Keratinocyte (primary cell): Measurements from ENCODE around the gene SDK2. TPM values are rescaled to one million over a fixed set of nuclear protein-coding genes. Genes with fewer than 3 reads are reported as not detected.

ENCODE experiments used
- DNase-seq: peaks from one replicate; pipeline ENCODE4 v3.0.0-alpha.2; 2011; ENCODE audit warnings: low read depth, missing footprints, low spot score
- FAIRE-seq: peaks from 2 replicates; lab custom pipeline; 2011; peaks lifted over from hg19 to GRCh38; lab: Jason Lieb, UNC
- H2AFZ ChIP-seq: 2 replicates; pipeline ENCODE4 v1.6.0; 2012; ENCODE audit warnings: low read length, control low read depth, inconsistent platforms; ENCODE audit not compliant: control insufficient read depth
- H3K27ac ChIP-seq: 2 replicates; pipeline ENCODE4 v1.5.1; 2011; ENCODE audit warnings: low read length; ENCODE audit not compliant: control insufficient read depth, insufficient read depth
- H3K27me3 ChIP-seq: 3 replicates; pipeline ENCODE4 v1.6.0; 2011; ENCODE audit warnings: low read length; ENCODE audit not compliant: control insufficient read depth, insufficient read depth; ENCODE audit errors: extremely low read depth
- H3K36me3 ChIP-seq, 2 experiments: 2 replicates in 1 of 2; 3 replicates in 1 of 2; pipeline ENCODE4 v1.5.1; 2011; ENCODE audit warnings: low read length in 2 of 2, mild to moderate bottlenecking in 1 of 2; ENCODE audit not compliant: control insufficient read depth in 2 of 2, insufficient read depth in 2 of 2; ENCODE audit errors: extremely low read depth in 1 of 2
- H3K4me1 ChIP-seq: 3 replicates; pipeline ENCODE4 v1.5.1; 2011; ENCODE audit warnings: low read length; ENCODE audit not compliant: control insufficient read depth, insufficient read depth; ENCODE audit errors: extremely low read depth
- H3K4me2 ChIP-seq: 3 replicates; pipeline ENCODE4 v1.6.0; 2011; ENCODE audit warnings: low read depth, low read length; ENCODE audit not compliant: control insufficient read depth, insufficient read depth; ENCODE audit errors: extremely low read depth
- H3K4me3 ChIP-seq, 3 experiments: fragments of 200-600 bp in 1 of 3; sonication (generic) in 1 of 3; 2 replicates in 2 of 3; 3 replicates in 1 of 3; pipeline ENCODE4 v1.5.1; 2011 to 2016; ENCODE audit warnings: low read length in 3 of 3, mild to moderate bottlenecking in 3 of 3, control low read depth in 2 of 3, inconsistent platforms in 1 of 3, low read depth in 1 of 3, mixed read lengths in 1 of 3, mixed run types in 1 of 3, moderate library complexity in 1 of 3; ENCODE audit not compliant: control insufficient read depth in 2 of 3, insufficient read depth in 2 of 3; ENCODE audit errors: extremely low read depth in 1 of 3
- H3K79me2 ChIP-seq: 2 replicates; pipeline ENCODE4 v1.6.0; 2012; ENCODE audit warnings: low read length; ENCODE audit not compliant: control insufficient read depth, insufficient read depth
- H3K9ac ChIP-seq: 3 replicates; pipeline ENCODE4 v1.6.0; 2011; ENCODE audit warnings: low read length; ENCODE audit not compliant: control insufficient read depth, insufficient read depth; ENCODE audit errors: extremely low read depth
- H3K9me1 ChIP-seq: 3 replicates; pipeline ENCODE4 v1.6.0; 2011; ENCODE audit warnings: low read length; ENCODE audit not compliant: control insufficient read depth, insufficient read depth; ENCODE audit errors: extremely low read depth
- H3K9me3 ChIP-seq: 2 replicates; pipeline ENCODE4 v1.5.1; 2012; ENCODE audit warnings: low read depth, low read length; ENCODE audit not compliant: control insufficient read depth
- H4K20me1 ChIP-seq: 3 replicates; pipeline ENCODE4 v1.6.0; 2011; ENCODE audit warnings: low read length; ENCODE audit not compliant: control insufficient read depth, insufficient read depth; ENCODE audit errors: extremely low read depth
- CTCF ChIP-seq, 3 experiments: IDR thresholded peaks in 1 of 3; conservative IDR thresholded peaks in 1 of 3; optimal IDR thresholded peaks in 1 of 3; 2 replicates in 2 of 3; 3 replicates in 1 of 3; pipeline versions ENCODE3 to v1.5.1; 2011; ENCODE audit warnings: low read length in 3 of 3, mild to moderate bottlenecking in 3 of 3, moderate library complexity in 2 of 3, control low read depth in 1 of 3, inconsistent platforms in 1 of 3; ENCODE audit not compliant: insufficient read depth in 2 of 3; ENCODE audit errors: extremely low read depth in 1 of 3
- EZH2 ChIP-seq: IDR thresholded peaks from one replicate; pipeline ENCODE4 v1.6.1; 2012; ENCODE audit warnings: inconsistent platforms, mild to moderate bottlenecking, low read length, moderate library complexity
- dilution Hi-C: fragments of 300-500 bp; cut with MboI; formaldehyde crosslinking; loops from one replicate; pipeline ENCODE4 v1.7.0; 2020; ENCODE audit warnings: low sequenced_read_pairs; ENCODE audit not compliant: extremely low pct_ligation_motif_present
- polyA plus RNA-seq, 5 experiments: library from polyadenylated mRNA; depleted of rRNA in 3 of 5; stranded (reverse) in 3 of 5; stranded (forward) in 1 of 5; unstranded in 1 of 5; fragments of >200 nt; gene quantifications; 1 replicate in 1 of 5; 2 replicates in 3 of 5; 3 replicates in 1 of 5; pipeline versions ENCODE4 v1.2.1 to v1.2.3, GENCODE V29; 2011 to 2012; ENCODE audit warnings: missing spikeins in 2 of 5, low read depth in 1 of 5, low replicate concordance in 1 of 5

SDK2 gene
- polyA plus RNA-seq, 1 donor (not counting 4 experiments of a cell fraction or from before 2014, with no cell fraction given), result 1.8 TPM

- dilution Hi-C loops, result no loop called here
Observed at GRCh38 chr17:73508931-73509605, 135.2 kb downstream of the SDK2 start.

GRCh38 chr17:73508057-73508930, 136.0 kb downstream of the SDK2 start:
- Histone ChIP-seq H3K4me1 (no peaks in the 10 kb centered on the region), H3K79me2 (no peaks in the 10 kb centered on the region), H3K27me3 (no peaks in the 10 kb centered on the region), H3K9me1 (no peaks in the 10 kb centered on the region), H3K4me3 (no peak overlapping the region), H4K20me1 (no peaks in the 10 kb centered on the region), H3K9me3 (no peaks in the 10 kb centered on the region), H2AFZ (no peak overlapping the region), H3K27ac (no peak overlapping the region), H3K36me3 (no peaks in the 10 kb centered on the region), H3K9ac (no peak overlapping the region), H3K4me2 (no peak overlapping the region)
- no peak for FAIRE-seq
- TF ChIP-seq EZH2, result no peak
- TF ChIP-seq CTCF (optimal IDR thresholded peaks at IDR 0.05 in 1 of 3, IDR thresholded peaks at IDR 0.05 in 1 of 3, conservative IDR thresholded peaks at IDR 0.05 in 1 of 3; ENCODE audit: extremely low read depth in 1 of 3, insufficient read depth in 2 of 3, low read length in 3 of 3), result no peak
- dilution Hi-C loops, result no loop called here
- DNase-seq, result no peak

More at GRCh38 chr17:73508931-73509605, 135.2 kb downstream of the SDK2 start:
- no peak for TF ChIP-seq CTCF (optimal IDR thresholded peaks at IDR 0.05 in 1 of 3, IDR thresholded peaks at IDR 0.05 in 1 of 3, conservative IDR thresholded peaks at IDR 0.05 in 1 of 3; ENCODE audit: extremely low read depth in 1 of 3, insufficient read depth in 2 of 3, low read length in 3 of 3)
- no peak for TF ChIP-seq EZH2
- no peaks in the 10 kb centered on the region for H3K4me1 ChIP-seq
- H3K27me3 ChIP-seq, result no peaks in the 10 kb centered on the region
- no peak overlapping the region for H3K9ac ChIP-seq
- no peak for DNase-seq
- H3K4me2 ChIP-seq, result no peak overlapping the region
- no peak overlapping the region for H3K27ac ChIP-seq
- FAIRE-seq, result no peak
- no peaks in the 10 kb centered on the region for H3K9me3 ChIP-seq
- H3K4me3 ChIP-seq, result no peak overlapping the region
- no peak overlapping the region for H2AFZ ChIP-seq
- H3K79me2 ChIP-seq, result no peaks in the 10 kb centered on the region
- no peaks in the 10 kb centered on the region for H3K36me3 ChIP-seq
- no peaks in the 10 kb centered on the region for H3K9me1 ChIP-seq
- no peaks in the 10 kb centered on the region for H4K20me1 ChIP-seq
